ENCODE data around the gene SLX4IP. TPM values are rescaled to one million over a fixed set of nuclear protein-coding genes. Genes with fewer than 3 reads are reported as not detected.

The SLX4IP gene
- total and polyA plus RNA-seq, 2 of the 13 experiments (the other 11 are each of a cell fraction or from before 2014, with no cell fraction given), result 3.6 to 7.3 TPM

- TF ChIP-seq E2F1 (CRISPR knock-in tag; IDR thresholded peaks at IDR 0.05), result peak; percentile 91
- TF ChIP-seq KLF15 (CRISPR knock-in tag; IDR thresholded peaks at IDR 0.05; ENCODE audit: borderline replicate concordance), result peak; percentile 86
- peak; percentile 43 for TF ChIP-seq ZNF782 (CRISPR knock-in tag; IDR thresholded peaks at IDR 0.05; ENCODE audit: borderline replicate concordance)
- TF ChIP-seq ZNF337 (CRISPR knock-in tag; IDR thresholded peaks at IDR 0.05; ENCODE audit: borderline replicate concordance, low read depth), result peak; percentile 78; the same call in 1 of the 2 replicates
- peak; percentile 65 for TF ChIP-seq ZNF670 (CRISPR knock-in tag; IDR thresholded peaks at IDR 0.05; ENCODE audit: borderline replicate concordance)
- no peak for TF ChIP-seq ATRX (CRISPR knock-in tag; IDR thresholded peaks at IDR 0.05; ENCODE audit: borderline replicate concordance)
- TF ChIP-seq SUZ12 (IDR thresholded peaks at IDR 0.05; ENCODE audit: low read depth, low read length), result peak; percentile 36; the same call in 1 of the 2 replicates
- peak; percentile 89; the same call in 1 of the 2 replicates for TF ChIP-seq ZBTB43 (CRISPR knock-in tag; conservative IDR thresholded peaks at IDR 0.05)
- peak; percentile 29 for TF ChIP-seq ARHGAP35 (CRISPR knock-in tag; IDR thresholded peaks at IDR 0.05; ENCODE audit: borderline replicate concordance)
- peak; percentile 85 for TF ChIP-seq HNF1B (CRISPR knock-in tag; IDR thresholded peaks at IDR 0.05)
- TF ChIP-seq KMT2B (CRISPR knock-in tag; IDR thresholded peaks at IDR 0.05), result peak; percentile 89
- peak; percentile 78 for TF ChIP-seq MLXIP (CRISPR knock-in tag; IDR thresholded peaks at IDR 0.05; ENCODE audit: borderline replicate concordance)
- no peak for TF ChIP-seq PPARG (CRISPR knock-in tag; conservative IDR thresholded peaks at IDR 0.05)
- peak; percentile 74 for TF ChIP-seq TEAD3 (CRISPR knock-in tag; optimal IDR thresholded peaks at IDR 0.05; ENCODE audit: borderline replicate concordance)
- TF ChIP-seq ZBTB37 (CRISPR knock-in tag; IDR thresholded peaks at IDR 0.05), result no peak
- TF ChIP-seq ZNF737 (CRISPR knock-in tag; IDR thresholded peaks at IDR 0.05; ENCODE audit: borderline replicate concordance), result no peak
- peak; percentile 78 for TF ChIP-seq RXRA (CRISPR knock-in tag; IDR thresholded peaks at IDR 0.05)
- peak; percentile 73 for TF ChIP-seq ZNF414 (CRISPR knock-in tag; IDR thresholded peaks at IDR 0.05)
- peak; percentile 84 for TF ChIP-seq HIVEP1 (CRISPR knock-in tag; IDR thresholded peaks at IDR 0.05)
These were observed 1.3 kb upstream of the SLX4IP start, which contains the start of gene MKKS (continued) for GRCh38 chr20:10433623-10434466.
